DND-41 (cell line): ENCODE results near the gene ADCY7.
A peak's percentile ranks its signal among the peaks of the same experiment; 100 is the strongest.

Source experiments
- ATAC-seq: fragments of 200-7000 bp; cut with Tn5 transposase; 3 replicates; pipeline ENCODE4 v1.9.1; 2021; ENCODE audit warnings: low read depth; ENCODE audit not compliant: insufficient read depth
- DNase-seq: peaks from one replicate; pipeline ENCODE4 v3.0.0-alpha.2; 2020
- H2AFZ ChIP-seq: 2 replicates; pipeline ENCODE4 v1.6.0; 2012; ENCODE audit warnings: low read depth, low read length
- H3K27ac ChIP-seq: 2 replicates; pipeline ENCODE4 v1.5.1; 2012; ENCODE audit warnings: low read length, inconsistent platforms
- H3K27me3 ChIP-seq: fragments of 200-600 bp; sonication (generic); 2 replicates; pipeline ENCODE4 v1.6.0; 2012; ENCODE audit warnings: low read length, mild to moderate bottlenecking, inconsistent platforms; ENCODE audit not compliant: insufficient read depth, poor library complexity
- H3K36me3 ChIP-seq: 2 replicates; pipeline ENCODE4 v1.5.1; 2012; ENCODE audit warnings: low read length, inconsistent platforms; ENCODE audit not compliant: insufficient read depth
- H3K4me1 ChIP-seq: 2 replicates; pipeline ENCODE4 v1.5.1; 2012; ENCODE audit warnings: mild to moderate bottlenecking, low read length; ENCODE audit not compliant: insufficient read depth
- H3K4me2 ChIP-seq: 2 replicates; pipeline ENCODE4 v1.6.0; 2012; ENCODE audit warnings: mild to moderate bottlenecking, moderate library complexity, low read length, inconsistent platforms; ENCODE audit not compliant: insufficient read depth
- H3K4me3 ChIP-seq, 2 experiments: fragments of 200-600 bp in 1 of 2; shearing (Covaris generic) in 1 of 2; 2 replicates each; pipeline ENCODE4 v1.5.1; 2012 to 2016; ENCODE audit warnings: inconsistent platforms in 2 of 2, low read length in 2 of 2, mild to moderate bottlenecking in 2 of 2, low read depth in 1 of 2, moderate library complexity in 1 of 2
- H3K79me2 ChIP-seq: 2 replicates; pipeline ENCODE4 v1.6.0; 2012; ENCODE audit warnings: low read length, inconsistent platforms; ENCODE audit not compliant: insufficient read depth
- H3K9ac ChIP-seq: 2 replicates; pipeline ENCODE4 v1.6.0; 2012; ENCODE audit warnings: low read depth, mild to moderate bottlenecking, inconsistent platforms, low read length, moderate library complexity
- H3K9me3 ChIP-seq: 2 replicates; pipeline ENCODE4 v1.5.1; 2012; ENCODE audit warnings: low read length, moderate library complexity, mild to moderate bottlenecking, inconsistent platforms; ENCODE audit not compliant: insufficient read depth, severe bottlenecking
- H4K20me1 ChIP-seq: 2 replicates; pipeline ENCODE4 v1.6.0; 2012; ENCODE audit warnings: low read length; ENCODE audit not compliant: insufficient read depth
- CTCF ChIP-seq: IDR thresholded peaks from 2 replicates; pipeline ENCODE4 v1.5.1; 2012; ENCODE audit warnings: borderline replicate concordance, low read length, moderate library complexity, mild to moderate bottlenecking; ENCODE audit not compliant: poor library complexity, severe bottlenecking; ENCODE audit errors: extremely low read depth
- EZH2 ChIP-seq: IDR thresholded peaks from 3 replicates; pipeline ENCODE4 v1.6.1; 2012; ENCODE audit warnings: borderline replicate concordance, low read depth, mild to moderate bottlenecking, moderate library complexity, low read length, inconsistent platforms; ENCODE audit not compliant: severe bottlenecking

The ADCY7 gene

DNA sequence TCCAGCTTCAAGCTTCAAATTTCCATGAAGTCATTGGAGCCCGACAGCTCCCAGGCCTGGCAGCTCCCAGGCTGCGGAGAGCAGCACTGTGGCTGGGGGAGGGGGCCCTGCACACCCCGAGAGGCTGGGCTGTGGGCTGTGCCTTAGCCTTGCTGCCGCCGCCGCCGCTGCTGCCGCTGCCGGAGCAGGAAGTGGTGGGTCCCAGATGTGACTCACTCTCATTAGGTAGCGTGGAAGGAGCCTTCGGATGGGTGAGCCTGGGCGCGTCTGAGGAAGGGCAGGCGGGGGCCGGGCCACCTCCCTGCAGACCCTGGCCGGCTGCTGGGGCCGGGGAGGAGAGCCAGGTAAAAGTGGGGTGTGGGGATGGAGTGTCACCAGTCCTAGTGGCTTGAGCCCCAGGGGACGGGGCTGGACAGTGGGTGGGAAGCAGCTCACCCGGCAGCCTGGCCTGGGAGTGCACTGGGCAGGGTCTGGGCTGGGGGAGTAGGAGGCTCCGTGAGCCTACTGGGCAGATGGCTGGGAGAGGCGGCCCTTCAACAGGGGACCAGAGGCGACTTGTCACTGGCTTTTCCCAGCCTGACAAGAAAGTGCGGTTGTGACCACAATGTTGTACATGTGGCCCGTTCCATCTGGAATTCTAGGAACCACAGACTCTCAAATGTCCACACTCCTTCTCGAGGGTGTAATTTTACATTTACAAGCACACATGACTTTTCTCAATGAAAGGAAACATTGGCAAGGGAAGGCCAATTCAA lies at the start of gene ADCY7:
ADCY7 (plus strand) TSS at position 215 of the 755 bp plus-strand sequence. CDS start 21,629 bp downstream, outside the sequence.
- Histone ChIP-seq H3K4me3 (peak within 1 kb of the TSS; percentile 11 to 67; a peak in 3 of 4 replicates), H4K20me1 (no peaks in the 10 kb centered on the region), H3K4me2 (peak within 1 kb of the TSS; percentile 94), H3K36me3 (no peaks in the 10 kb centered on the region), H2AFZ (peak within 1 kb of the TSS; percentile 68), H3K9ac (peak within 1 kb of the TSS; percentile 60), H3K27me3 (no peaks in the 10 kb centered on the region), H3K9me3 (no peaks in the 10 kb centered on the region), H3K4me1 (peaks cover 32% of the 10 kb centered on the region), H3K27ac (peak within 1 kb of the TSS; percentile 81), H3K79me2 (no peaks in the 10 kb centered on the region)
- TF ChIP-seq CTCF (no peak), EZH2 (no peak)
- DNase-seq (peak; percentile 93), ATAC-seq (peak; percentile 99)

DNA sequence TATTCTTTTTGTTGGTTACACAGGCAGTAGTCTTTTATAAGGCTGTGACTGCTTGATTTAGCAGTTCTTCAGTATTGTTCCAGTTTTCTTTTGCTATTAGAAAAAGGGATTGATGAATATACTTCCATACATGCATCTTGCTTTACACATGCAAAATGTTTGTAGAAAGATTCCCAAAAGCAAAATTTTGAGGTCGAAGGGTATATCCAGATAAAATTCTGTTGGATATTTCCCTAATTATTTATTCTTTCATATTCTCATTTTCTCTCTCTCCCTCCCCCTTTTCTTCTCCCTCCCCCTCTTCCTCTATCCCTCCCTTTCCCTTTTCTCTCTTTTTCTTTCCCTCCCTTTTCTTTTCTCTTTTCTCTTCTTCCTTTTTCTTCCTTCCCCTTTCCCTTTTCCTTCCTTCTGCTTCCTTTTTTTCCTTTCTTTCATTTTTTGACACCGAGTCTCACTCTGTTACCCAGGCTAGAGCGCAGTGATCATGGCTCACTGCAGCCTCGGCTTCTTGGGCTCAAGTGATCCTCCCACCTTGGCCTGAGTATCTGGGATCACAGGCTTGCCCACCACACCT lies 46.9 kb upstream of the ADCY7 start:
- DNase-seq (no peak), ATAC-seq (no peak)
- no peak overlapping the region for H3K9ac ChIP-seq
- no peak for TF ChIP-seq EZH2
- no peak for TF ChIP-seq CTCF
- H2AFZ ChIP-seq = no peak overlapping the region
- no peaks in the 10 kb centered on the region for H3K9me3 ChIP-seq
- no peaks in the 10 kb centered on the region for H4K20me1 ChIP-seq
- no peaks in the 10 kb centered on the region for H3K27me3 ChIP-seq
- no peaks in the 10 kb centered on the region for H3K79me2 ChIP-seq
- no peaks in the 10 kb centered on the region for H3K4me1 ChIP-seq
- peaks cover 39% of the 10 kb centered on the region for H3K36me3 ChIP-seq
- no peak overlapping the region for H3K4me2 ChIP-seq
- no peak overlapping the region for H3K4me3 ChIP-seq
- H3K27ac ChIP-seq = no peak overlapping the region

- peaks cover 44% of the 10 kb centered on the region for H3K36me3 ChIP-seq
- H2AFZ ChIP-seq = no peak overlapping the region
- H4K20me1 ChIP-seq = no peaks in the 10 kb centered on the region
- TF ChIP-seq EZH2 (no peak), CTCF (no peak)
- H3K9ac ChIP-seq = no peak overlapping the region
- no peaks in the 10 kb centered on the region for H3K27me3 ChIP-seq
- no peaks in the 10 kb centered on the region for H3K4me1 ChIP-seq
- H3K27ac ChIP-seq = no peak overlapping the region
- H3K9me3 ChIP-seq = no peaks in the 10 kb centered on the region
- H3K4me3 ChIP-seq = no peak overlapping the region
- no peaks in the 10 kb centered on the region for H3K79me2 ChIP-seq
- ATAC-seq (no peak), DNase-seq (no peak)
- no peak overlapping the region for H3K4me2 ChIP-seq
Measured at GRCh38 chr16:50224286-50224685, 42.1 kb upstream of the ADCY7 start.
